IMR-90 (cell line): ENCODE results near the gene TAL2.

Experiments
- MXI1 ChIP-seq: IDR thresholded peaks from 2 replicates; pipeline ENCODE4 v1.6.1; 2012; ENCODE audit warnings: low read depth, mild to moderate bottlenecking, low read length, moderate library complexity, borderline replicate concordance
- TF ChIP-seq, protein P1 (sequence below): conservative IDR thresholded peaks from 2 replicates; pipeline ENCODE4 v1.5.1; 2012; ENCODE audit warnings: mild to moderate bottlenecking, low read depth, low read length, improper control_type of control experiment
- TF ChIP-seq, protein P2 (sequence below): fragments of 150-350 bp; IDR thresholded peaks from 2 replicates; pipeline ENCODE4 v1.6.1; 2016; ENCODE audit warnings: low read depth, mild to moderate bottlenecking, low read length, moderate library complexity, borderline replicate concordance

DNA sequence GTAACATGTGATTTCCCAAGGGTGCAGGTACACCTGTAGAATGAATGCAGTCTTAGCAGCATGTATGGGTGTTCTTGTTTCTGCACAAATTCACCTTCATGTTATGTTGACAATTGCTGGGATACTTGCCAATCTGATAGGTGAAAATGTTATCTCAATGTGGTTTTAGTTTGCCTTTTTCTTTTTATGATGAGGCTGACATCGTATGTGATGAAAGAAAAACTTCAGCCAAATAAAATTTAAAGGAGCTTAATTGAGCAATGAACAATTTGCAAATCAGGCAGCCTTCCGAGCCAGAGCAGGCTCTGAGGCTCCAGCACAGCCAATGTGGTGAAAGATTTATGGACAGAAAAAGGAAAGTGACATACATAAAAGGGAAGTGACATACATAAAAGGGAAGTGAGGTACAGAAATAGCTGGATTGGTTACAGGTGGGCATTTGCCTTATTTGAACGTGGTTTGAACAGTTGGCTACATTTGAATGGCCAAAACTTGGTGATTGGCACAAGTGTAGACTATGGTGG is 10.5 kb downstream of the TAL2 start:
- TF ChIP-seq, protein P1, sequence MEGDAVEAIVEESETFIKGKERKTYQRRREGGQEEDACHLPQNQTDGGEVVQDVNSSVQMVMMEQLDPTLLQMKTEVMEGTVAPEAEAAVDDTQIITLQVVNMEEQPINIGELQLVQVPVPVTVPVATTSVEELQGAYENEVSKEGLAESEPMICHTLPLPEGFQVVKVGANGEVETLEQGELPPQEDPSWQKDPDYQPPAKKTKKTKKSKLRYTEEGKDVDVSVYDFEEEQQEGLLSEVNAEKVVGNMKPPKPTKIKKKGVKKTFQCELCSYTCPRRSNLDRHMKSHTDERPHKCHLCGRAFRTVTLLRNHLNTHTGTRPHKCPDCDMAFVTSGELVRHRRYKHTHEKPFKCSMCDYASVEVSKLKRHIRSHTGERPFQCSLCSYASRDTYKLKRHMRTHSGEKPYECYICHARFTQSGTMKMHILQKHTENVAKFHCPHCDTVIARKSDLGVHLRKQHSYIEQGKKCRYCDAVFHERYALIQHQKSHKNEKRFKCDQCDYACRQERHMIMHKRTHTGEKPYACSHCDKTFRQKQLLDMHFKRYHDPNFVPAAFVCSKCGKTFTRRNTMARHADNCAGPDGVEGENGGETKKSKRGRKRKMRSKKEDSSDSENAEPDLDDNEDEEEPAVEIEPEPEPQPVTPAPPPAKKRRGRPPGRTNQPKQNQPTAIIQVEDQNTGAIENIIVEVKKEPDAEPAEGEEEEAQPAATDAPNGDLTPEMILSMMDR = no peak
- TF ChIP-seq, protein P2, sequence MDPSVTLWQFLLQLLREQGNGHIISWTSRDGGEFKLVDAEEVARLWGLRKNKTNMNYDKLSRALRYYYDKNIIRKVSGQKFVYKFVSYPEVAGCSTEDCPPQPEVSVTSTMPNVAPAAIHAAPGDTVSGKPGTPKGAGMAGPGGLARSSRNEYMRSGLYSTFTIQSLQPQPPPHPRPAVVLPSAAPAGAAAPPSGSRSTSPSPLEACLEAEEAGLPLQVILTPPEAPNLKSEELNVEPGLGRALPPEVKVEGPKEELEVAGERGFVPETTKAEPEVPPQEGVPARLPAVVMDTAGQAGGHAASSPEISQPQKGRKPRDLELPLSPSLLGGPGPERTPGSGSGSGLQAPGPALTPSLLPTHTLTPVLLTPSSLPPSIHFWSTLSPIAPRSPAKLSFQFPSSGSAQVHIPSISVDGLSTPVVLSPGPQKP = no peak
- TF ChIP-seq MXI1 = no peak
